HG03520 (cell line): ENCODE results near the gene OASL.

Experiments used
- ATAC-seq: cut with Tn5 transposase; IDR thresholded peaks from one replicate; pipeline ENCODE4 v1.9.1; 2021; ENCODE audit warnings: mild to moderate bottlenecking, moderate library complexity; ENCODE audit not compliant: unreplicated experiment

The OASL gene

DNA sequence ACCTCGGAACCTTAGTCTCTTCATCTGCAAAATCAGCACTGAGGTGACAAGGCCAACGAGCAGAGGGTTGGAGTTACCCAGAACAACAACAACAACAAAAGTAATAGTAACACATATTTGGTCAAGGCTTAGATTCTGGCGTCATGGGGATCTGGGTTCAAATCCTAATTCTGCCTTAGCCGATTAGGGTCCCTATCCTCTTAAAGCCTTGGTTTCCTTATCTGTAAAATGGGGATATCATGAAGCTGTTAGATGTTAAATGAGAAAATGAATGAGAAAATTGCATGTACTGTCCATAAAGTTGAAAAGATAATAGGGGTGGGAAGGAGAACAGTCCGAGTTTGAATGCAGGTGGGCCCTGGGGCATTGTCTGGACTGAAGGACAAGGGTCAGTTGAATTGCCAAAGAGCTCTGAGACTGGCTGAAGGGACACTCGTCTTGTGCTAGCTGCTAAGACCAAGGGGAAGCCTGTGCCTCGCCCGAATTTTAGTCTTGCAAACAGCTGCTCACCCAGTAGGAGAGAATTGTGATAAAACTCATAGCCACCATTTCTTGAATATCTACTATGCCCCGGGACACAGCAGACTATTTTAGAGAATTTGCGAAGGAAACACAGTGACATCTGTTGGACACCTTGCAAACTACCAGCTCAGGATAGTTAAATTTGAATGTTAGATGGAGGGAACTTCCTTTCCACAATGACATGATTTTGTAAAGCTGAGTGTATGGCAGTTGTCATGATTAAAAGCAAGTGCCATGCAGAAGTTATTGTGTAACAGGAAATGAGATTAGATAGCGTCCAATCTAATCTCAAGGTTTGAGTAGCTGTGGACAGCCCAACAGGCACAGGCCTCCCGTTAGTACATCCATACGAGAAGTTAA lies 67.5 kb downstream of the OASL start:
- ATAC-seq = no peak

DNA sequence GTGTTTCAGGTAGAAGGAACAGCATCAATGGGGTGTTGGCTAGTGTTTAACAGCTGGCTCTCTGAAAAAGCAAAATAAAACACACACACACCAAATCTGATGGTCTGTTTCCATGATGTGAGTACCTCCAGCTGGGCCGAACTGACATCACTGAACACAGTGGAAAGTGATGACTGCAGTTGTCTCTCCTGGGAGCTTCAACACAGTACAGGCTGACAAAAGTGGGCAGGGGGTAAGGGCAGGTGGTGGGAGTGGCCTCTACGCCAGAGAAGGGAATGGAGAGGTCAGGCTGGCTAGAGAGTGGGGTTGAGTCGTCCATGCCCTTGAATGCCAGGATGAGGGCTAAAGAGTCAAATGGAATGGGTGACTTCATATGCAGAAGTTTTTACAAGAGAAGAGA lies 68.7 kb downstream of the OASL start:
- no peak for ATAC-seq
